Retinal pigment epithelial cell (primary cell): ENCODE data around the gene PTPRB.

Experiments used
- DNase-seq: peaks from one replicate; pipeline ENCODE4 v3.0.0-alpha.2; 2010; ENCODE audit warnings: low read depth
- H3K4me3 ChIP-seq: 2 replicates; pipeline ENCODE4 v1.5.1; 2011; ENCODE audit warnings: mild to moderate bottlenecking, low read length, control low read depth, moderate library complexity
- CTCF ChIP-seq: conservative IDR thresholded peaks from 2 replicates; pipeline ENCODE4 v1.5.1; 2011; ENCODE audit warnings: low read depth, low read length, control low read depth, inconsistent platforms

Gene PTPRB

GRCh38 chr12:70627677-70628076 lies 9.6 kb downstream of the PTPRB start:
- TF ChIP-seq CTCF, result no peak
- H3K4me3 ChIP-seq, result no peak overlapping the region
- no peak for DNase-seq

GRCh38 chr12:70626180-70626579 lies 11.0 kb downstream of the PTPRB start:
- no peak for DNase-seq
- no peak for TF ChIP-seq CTCF
- no peak overlapping the region for H3K4me3 ChIP-seq

- TF ChIP-seq CTCF, result no peak
- no peak overlapping the region for H3K4me3 ChIP-seq
- no peak for DNase-seq
Observed at GRCh38 chr12:70619471-70620152, 17.6 kb downstream of the PTPRB start.

- no peak for DNase-seq
- TF ChIP-seq CTCF, result no peak
- H3K4me3 ChIP-seq, result no peak overlapping the region
Observed at GRCh38 chr12:70618371-70618770, 18.9 kb downstream of the PTPRB start.

- no peak overlapping the region for H3K4me3 ChIP-seq
- TF ChIP-seq CTCF, result no peak
- DNase-seq, result no peak
Observed at GRCh38 chr12:70617450-70617849, 19.8 kb downstream of the PTPRB start.

- no peak overlapping the region for H3K4me3 ChIP-seq
- DNase-seq, result no peak
- TF ChIP-seq CTCF, result no peak
Observed at GRCh38 chr12:70615174-70615866, 21.9 kb downstream of the PTPRB start.
